DOHH2 (cell line): Measurements from ENCODE around the gene PPP1R18.

ENCODE experiments used
- H3F3A ChIP-seq: fragments of 200-600 bp; sonication (generic), shearing (Covaris generic); 2 replicates; pipeline ENCODE4 v1.6.0; 2016; ENCODE audit warnings: antibody characterized with exemption, mild to moderate bottlenecking; ENCODE audit not compliant: control insufficient read depth, insufficient read depth
- H3K27ac ChIP-seq: fragments of 200-600 bp; sonication (generic); 2 replicates; pipeline ENCODE4 v1.5.1; 2014; ENCODE audit warnings: low read depth, mild to moderate bottlenecking, low read length, moderate library complexity
- H3K27me3 ChIP-seq: fragments of 200-600 bp; sonication (generic); 2 replicates; pipeline ENCODE4 v1.6.1; 2014; ENCODE audit warnings: mild to moderate bottlenecking, low read length, mixed read lengths; ENCODE audit not compliant: control insufficient read depth
- H3K36me3 ChIP-seq: fragments of 200-600 bp; sonication (generic); 2 replicates; pipeline ENCODE4 v1.6.1; 2014; ENCODE audit warnings: mild to moderate bottlenecking, low read length, moderate library complexity, mixed read lengths; ENCODE audit not compliant: control insufficient read depth
- H3K4me1 ChIP-seq: fragments of 200-600 bp; sonication (generic); 2 replicates; pipeline ENCODE4 v1.6.1; 2014; ENCODE audit warnings: mild to moderate bottlenecking, low read length, mixed read lengths; ENCODE audit not compliant: control insufficient read depth
- H3K4me2 ChIP-seq: fragments of 200-600 bp; sonication (generic); 2 replicates; pipeline ENCODE4 v1.6.0; 2014; ENCODE audit warnings: mild to moderate bottlenecking, low read length, moderate library complexity
- H3K4me3 ChIP-seq: fragments of 200-600 bp; sonication (generic); 2 replicates; pipeline ENCODE4 v1.5.1; 2014; ENCODE audit warnings: mild to moderate bottlenecking, low read length, mixed read lengths
- H3K79me2 ChIP-seq: fragments of 200-600 bp; sonication (generic); 2 replicates; pipeline ENCODE4 v1.6.1; 2014; ENCODE audit warnings: mild to moderate bottlenecking, low read length, mixed read lengths; ENCODE audit not compliant: control insufficient read depth
- H3K9me2 ChIP-seq: fragments of 200-600 bp; sonication (generic); replicated peaks from 2 replicates; pipeline ENCODE4 v1.6.1; 2014; ENCODE audit warnings: mild to moderate bottlenecking, low read length, mixed read lengths; ENCODE audit not compliant: control insufficient read depth
- H3K9me3 ChIP-seq: fragments of 200-600 bp; sonication (generic); 2 replicates; pipeline ENCODE4 v1.6.1; 2014; ENCODE audit warnings: antibody characterized with exemption, low read length, mixed read lengths; ENCODE audit not compliant: control insufficient read depth, insufficient read depth
- H4K20me1 ChIP-seq: fragments of 200-600 bp; sonication (generic); 2 replicates; pipeline ENCODE4 v1.6.0; 2014; ENCODE audit warnings: low read depth, mild to moderate bottlenecking, antibody characterized with exemption, low read length, moderate library complexity; ENCODE audit not compliant: control insufficient read depth, insufficient read depth
- CTCF ChIP-seq: fragments of 200-600 bp; sonication (generic); IDR thresholded peaks from one replicate; pipeline ENCODE4 v1.5.1; 2014; ENCODE audit warnings: antibody characterized with exemption, mild to moderate bottlenecking, low read depth, low read length; ENCODE audit not compliant: poor library complexity, severe bottlenecking
- EZH2phosphoT487 ChIP-seq: fragments of 200-600 bp; sonication (generic); IDR thresholded peaks from 2 replicates; pipeline ENCODE4 v1.6.1; 2017; ENCODE audit warnings: borderline replicate concordance, mild to moderate bottlenecking, antibody characterized with exemption, low read length, moderate library complexity, mixed read lengths

Gene PPP1R18

DNA sequence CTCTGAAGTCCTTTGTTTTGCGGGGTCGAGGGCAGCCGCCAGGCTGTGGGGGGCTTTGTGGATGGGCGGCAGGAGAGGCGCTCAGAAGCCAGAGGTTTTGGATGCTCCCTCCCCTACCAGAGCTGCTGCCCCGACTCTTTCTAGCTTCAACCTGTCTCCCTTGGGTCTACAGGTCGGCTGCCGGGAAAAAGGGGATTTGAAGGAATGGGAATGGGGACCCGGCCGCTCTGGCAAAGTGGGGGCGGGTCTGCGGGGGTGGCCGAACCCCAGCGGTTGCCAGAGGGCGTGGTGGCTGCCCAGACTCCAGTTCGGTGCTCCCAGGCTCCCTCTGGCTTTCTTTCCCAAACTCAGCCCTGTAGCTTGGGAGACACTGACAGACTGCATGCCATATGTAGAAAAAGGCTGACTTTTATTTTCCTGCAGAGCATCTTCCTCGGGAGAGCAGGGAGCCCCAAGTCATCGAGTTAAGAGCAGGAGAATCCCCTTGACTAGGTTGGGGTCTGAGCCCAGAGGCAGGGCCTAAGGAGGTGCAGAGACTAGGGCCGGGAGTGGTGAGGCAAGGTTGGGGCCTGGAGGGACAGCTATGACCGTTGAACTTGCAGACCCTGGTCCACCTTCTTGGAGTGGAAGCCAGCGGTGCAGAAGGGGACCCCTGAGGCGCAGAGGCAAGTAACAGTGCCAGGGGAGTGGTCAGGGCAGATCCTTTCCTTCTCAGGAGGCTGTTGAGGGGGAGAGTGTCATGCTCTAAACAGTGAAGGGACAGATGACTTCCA, 1.4 kb upstream of the PPP1R18 start:
- peak overlapping the region; percentile 82 for H3K4me2 ChIP-seq
- TF ChIP-seq CTCF (no peak), EZH2phosphoT487 (no peak)
- H3F3A ChIP-seq, result peaks cover 31% of the 10 kb centered on the region
- peak overlapping the region; percentile 90 for H3K27ac ChIP-seq
- H3K79me2 ChIP-seq, result peaks cover 73% of the 10 kb centered on the region
- no peaks in the 10 kb centered on the region for H3K27me3 ChIP-seq
- H4K20me1 ChIP-seq, result no peaks in the 10 kb centered on the region
- H3K4me3 ChIP-seq, result peak overlapping the region; percentile 88
- H3K9me3 ChIP-seq, result no peaks in the 10 kb centered on the region
- H3K4me1 ChIP-seq, result peaks cover 43% of the 10 kb centered on the region
- no peaks in the 10 kb centered on the region for H3K9me2 ChIP-seq
- H3K36me3 ChIP-seq, result peaks cover 56% of the 10 kb centered on the region

DNA sequence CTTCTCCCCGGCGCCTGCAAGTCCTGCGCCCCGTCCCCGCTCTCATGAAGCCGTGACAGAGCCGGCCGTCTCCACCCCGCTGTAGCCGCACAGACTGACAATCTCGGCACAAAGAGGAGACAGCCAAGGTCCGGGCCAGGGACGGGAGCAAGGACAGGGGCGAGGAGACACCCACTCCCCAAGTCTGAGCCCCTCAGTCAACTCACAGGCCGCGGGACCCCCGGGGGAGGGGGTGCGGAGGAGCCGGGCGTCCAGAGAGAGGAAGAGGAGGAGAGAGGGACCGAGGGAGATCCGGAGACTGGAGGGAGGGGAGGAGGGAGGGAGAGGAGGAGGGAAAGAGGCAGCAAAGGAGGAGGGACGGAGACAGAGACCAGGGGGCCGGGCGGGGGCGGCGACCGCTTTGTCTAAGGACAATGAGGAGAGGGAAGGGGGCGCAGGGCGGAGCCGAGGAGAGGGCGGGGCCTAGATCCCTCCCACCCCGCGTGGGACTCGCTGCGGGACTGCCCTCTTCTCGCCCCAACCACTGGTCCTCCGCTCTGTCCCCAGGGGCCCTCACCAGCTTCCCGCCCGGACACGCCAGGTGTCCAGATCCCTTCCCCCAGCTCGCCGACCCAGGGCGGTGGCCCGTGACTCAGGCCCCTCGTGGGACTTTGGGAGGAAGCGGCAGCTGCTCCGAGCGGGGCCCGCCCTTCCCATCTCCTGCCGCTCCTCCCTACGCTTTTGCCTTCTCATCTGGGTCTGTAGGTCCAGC, 638 bp upstream of the PPP1R18 start:
- Histone ChIP-seq H3F3A (peaks cover 31% of the 10 kb centered on the region), H3K9me3 (no peaks in the 10 kb centered on the region), H3K27ac (peak overlapping the region; percentile 90), H3K4me3 (peak overlapping the region; percentile 88), H3K27me3 (no peaks in the 10 kb centered on the region), H3K79me2 (peaks cover 80% of the 10 kb centered on the region), H3K4me1 (peaks cover 38% of the 10 kb centered on the region), H3K4me2 (peak overlapping the region; percentile 82), H4K20me1 (no peaks in the 10 kb centered on the region; the same call in 1 of the 2 replicates), H3K36me3 (peaks cover 62% of the 10 kb centered on the region), H3K9me2 (no peaks in the 10 kb centered on the region)
- TF ChIP-seq CTCF, result no peak
- TF ChIP-seq EZH2phosphoT487, result no peak

DNA sequence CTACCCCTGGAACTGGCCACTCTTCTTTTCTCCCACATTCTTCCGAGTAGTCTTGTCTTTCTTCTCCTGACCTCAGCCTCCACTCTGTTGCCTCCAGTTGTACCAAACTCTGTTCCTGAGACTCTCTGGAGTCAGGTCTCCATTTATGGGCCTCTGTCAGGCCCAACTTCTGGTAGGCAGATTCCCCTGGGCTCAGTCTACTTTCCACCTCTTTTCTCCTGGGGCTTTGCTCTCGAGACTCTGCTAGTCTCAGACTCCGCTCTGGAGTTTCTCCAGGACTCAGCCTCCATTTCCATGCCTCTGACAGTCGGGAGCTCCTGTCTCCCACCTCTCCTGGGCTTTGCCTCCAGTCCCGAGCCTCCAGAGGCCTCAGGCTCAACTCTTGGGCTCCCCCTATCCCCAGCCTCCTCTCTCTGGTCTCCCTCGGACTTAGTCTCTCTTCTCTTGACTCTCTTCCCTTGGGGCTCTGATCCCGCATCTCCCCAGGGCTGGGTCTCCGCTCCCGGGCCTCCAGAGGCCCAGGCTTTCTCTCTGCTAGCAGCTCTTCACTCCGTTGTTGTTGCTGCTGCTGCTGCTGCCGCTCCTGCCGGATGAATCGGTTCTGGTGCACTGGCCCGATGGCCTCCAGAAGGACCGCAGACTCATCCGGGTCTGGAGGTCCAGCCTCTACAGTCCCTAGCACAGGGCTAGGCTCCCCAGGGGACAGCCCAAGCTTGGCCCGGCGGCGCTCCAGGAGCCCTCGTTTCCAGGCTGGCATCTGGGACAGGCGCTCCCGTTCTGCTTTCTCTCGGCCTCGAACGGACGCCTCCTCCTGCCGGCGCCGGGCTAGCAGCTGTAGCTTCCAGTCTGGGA, 1.1 kb downstream of the PPP1R18 start:
- Histone ChIP-seq H3K27me3 (no peaks in the 10 kb centered on the region), H4K20me1 (peaks cover 3% of the 10 kb centered on the region; the same call in 1 of the 2 replicates), H3F3A (peaks cover 41% of the 10 kb centered on the region), H3K79me2 (peaks cover 96% of the 10 kb centered on the region), H3K4me2 (peak overlapping the region; percentile 82), H3K4me3 (peak overlapping the region; percentile 88), H3K27ac (peak overlapping the region; percentile 90), H3K9me2 (no peaks in the 10 kb centered on the region), H3K4me1 (peaks cover 44% of the 10 kb centered on the region), H3K36me3 (peaks cover 79% of the 10 kb centered on the region), H3K9me3 (no peaks in the 10 kb centered on the region)
- TF ChIP-seq CTCF (peak; percentile 52), EZH2phosphoT487 (no peak)
